IMR-90 (cell line): ENCODE results near the gene ABHD17C. TPM values are rescaled to one million over a fixed set of nuclear protein-coding genes. Genes with fewer than 3 reads are reported as not detected.
A peak's percentile ranks its signal among the peaks of the same experiment; 100 is the strongest.

Source experiments
- ATAC-seq: fragments of 200-7000 bp; cut with Tn5 transposase; 2 replicates; pipeline ENCODE4 v1.9.1; 2020; ENCODE audit warnings: low read depth, mild to moderate bottlenecking, moderate library complexity
- BruUV-seq: library from RNA; stranded (reverse); fragments of 400-500 nt; replicated peaks from 2 replicates; lab custom pipeline; 2021; lab: Mats Ljungman, UMichigan
- CTCF ChIA-PET: fragments of 300-600 bp; formaldehyde crosslinking; extraction: SDS; loops from one replicate; lab custom pipeline; 2021; ENCODE audit warnings: antibody characterized with exemption; lab: Yijun Ruan, JAX
- POLR2A ChIA-PET: fragments of 300-600 bp; sonication (Branson Sonifier 250); formaldehyde crosslinking; loops from one replicate; lab custom pipeline; 2022; ENCODE audit warnings: antibody characterized with exemption; ENCODE audit not compliant: unreplicated experiment; lab: Charles Lee
- DNase-seq: peaks from one replicate; pipeline ENCODE4 v3.0.0; 2013
- H2AFZ ChIP-seq: replicated peaks from 2 replicates; pipeline ENCODE3; 2013; ENCODE audit warnings: low read length, mild to moderate bottlenecking; ENCODE audit not compliant: poor library complexity
- H2AK5ac ChIP-seq: 2 replicates; pipeline ENCODE4 v1.6.1; 2013; ENCODE audit warnings: low read depth, low read length, inconsistent platforms
- H2AK9ac ChIP-seq: replicated peaks from 2 replicates; pipeline ENCODE3; 2013; ENCODE audit warnings: mild to moderate bottlenecking, low read depth, low read length, moderate library complexity; ENCODE audit not compliant: poor library complexity
- H2BK120ac ChIP-seq: 2 replicates; pipeline ENCODE4 v1.6.1; 2013; ENCODE audit warnings: low read depth, low read length, inconsistent platforms
- H2BK15ac ChIP-seq: 3 replicates; pipeline ENCODE4 v1.6.1; 2013; ENCODE audit warnings: low read depth, low read length, inconsistent platforms
- H2BK20ac ChIP-seq: 2 replicates; pipeline ENCODE4 v1.6.1; 2013; ENCODE audit warnings: low read depth, mild to moderate bottlenecking, inconsistent platforms, low read length, moderate library complexity
- H2BK5ac ChIP-seq: 2 replicates; pipeline ENCODE4 v1.6.1; 2013; ENCODE audit warnings: mild to moderate bottlenecking, low read depth, low read length, inconsistent platforms; ENCODE audit not compliant: poor library complexity, severe bottlenecking
- H3K14ac ChIP-seq: replicated peaks from 2 replicates; pipeline ENCODE4 v1.6.1; 2013; ENCODE audit warnings: low read depth, low read length, inconsistent platforms
- H3K18ac ChIP-seq: 2 replicates; pipeline ENCODE4 v1.6.1; 2013; ENCODE audit warnings: low read depth, low read length, control low read depth
- H3K23ac ChIP-seq: 2 replicates; pipeline ENCODE4 v1.6.1; 2013; ENCODE audit warnings: low read depth, low read length, inconsistent platforms
- H3K27ac ChIP-seq: 2 replicates; pipeline ENCODE4 v1.5.1; 2013; ENCODE audit warnings: mild to moderate bottlenecking, control low read depth, low read length; ENCODE audit not compliant: insufficient read depth
- H3K27me3 ChIP-seq: 2 replicates; pipeline ENCODE4 v1.6.1; 2013; ENCODE audit warnings: low read length; ENCODE audit not compliant: control insufficient read depth, insufficient read depth
- H3K36me3 ChIP-seq: 2 replicates; pipeline ENCODE4 v1.6.1; 2013; ENCODE audit warnings: low read length, mixed read lengths; ENCODE audit not compliant: control insufficient read depth, insufficient read depth
- H3K4ac ChIP-seq: 2 replicates; pipeline ENCODE4 v1.6.1; 2013; ENCODE audit warnings: low read depth, low read length, inconsistent platforms
- H3K4me1 ChIP-seq: 2 replicates; pipeline ENCODE4 v1.6.1; 2013; ENCODE audit warnings: low read length, mixed read lengths; ENCODE audit not compliant: control insufficient read depth, insufficient read depth
- H3K4me2 ChIP-seq: 2 replicates; pipeline ENCODE4 v1.6.1; 2013; ENCODE audit warnings: low read depth, mild to moderate bottlenecking, control low read depth, low read length, moderate library complexity
- H3K4me3 ChIP-seq: 2 replicates; pipeline ENCODE4 v1.5.1; 2013; ENCODE audit warnings: low read depth, mild to moderate bottlenecking, control low read depth, low read length, moderate library complexity; ENCODE audit not compliant: insufficient read depth
- H3K56ac ChIP-seq: 2 replicates; pipeline ENCODE4 v1.6.1; 2013; ENCODE audit warnings: low read length, inconsistent platforms; ENCODE audit not compliant: insufficient read depth; ENCODE audit errors: extremely low read depth
- H3K79me1 ChIP-seq, 2 experiments: 2 replicates each; pipeline ENCODE4 v1.6.1; 2013; ENCODE audit warnings: low read length in 2 of 2, inconsistent platforms in 1 of 2, low read depth in 1 of 2
- H3K9ac ChIP-seq: 2 replicates; pipeline ENCODE4 v1.6.1; 2013; ENCODE audit warnings: low read depth, low read length, control low read depth
- H3K9me1 ChIP-seq: 2 replicates; pipeline ENCODE4 v1.6.1; 2013; ENCODE audit warnings: low read length, inconsistent platforms; ENCODE audit not compliant: insufficient read depth
- H3K9me3 ChIP-seq: 2 replicates; pipeline ENCODE4 v1.6.1; 2013; ENCODE audit warnings: low read length; ENCODE audit not compliant: control insufficient read depth, insufficient read depth
- H4K20me1 ChIP-seq: 2 replicates; pipeline ENCODE4 v1.6.1; 2013; ENCODE audit warnings: low read length, inconsistent platforms; ENCODE audit not compliant: insufficient read depth
- H4K5ac ChIP-seq: 2 replicates; pipeline ENCODE4 v1.6.1; 2013; ENCODE audit warnings: mild to moderate bottlenecking, low read depth, low read length, control low read depth
- H4K8ac ChIP-seq, 2 experiments: 2 replicates each; pipeline ENCODE4 v1.6.1; 2013; ENCODE audit warnings: low read depth in 2 of 2, low read length in 2 of 2, control low read depth in 1 of 2, inconsistent platforms in 1 of 2
- H4K91ac ChIP-seq: 2 replicates; pipeline ENCODE4 v1.6.1; 2013; ENCODE audit warnings: low read depth, low read length, inconsistent platforms; ENCODE audit not compliant: insufficient read depth
- MAFK ChIP-seq: IDR thresholded peaks from 2 replicates; pipeline ENCODE4 v1.6.1; 2012; ENCODE audit warnings: low read depth, low read length, improper control_type of control experiment
- SMC3 ChIP-seq: fragments of 150-350 bp; IDR thresholded peaks from 2 replicates; pipeline ENCODE4 v1.6.1; 2016; ENCODE audit warnings: low read depth, mild to moderate bottlenecking, antibody characterized with exemption, low read length, moderate library complexity
- dilution Hi-C: fragments of 300-500 bp; cut with HindIII; formaldehyde crosslinking; loops from one replicate; pipeline ENCODE4 v1.14.3; 2018; ENCODE audit warnings: low sequenced_read_pairs; ENCODE audit not compliant: unreplicated experiment
- in situ Hi-C: fragments of 300-500 bp; cut with MboI; formaldehyde crosslinking; loops from 3 replicates; pipeline ENCODE4 v1.14.3; 2019; ENCODE audit warnings: low sequenced_read_pairs, inconsistent platforms, mixed read lengths
- intact Hi-C: fragments of 100-400 bp; cut with micrococcal nuclease; formaldehyde crosslinking; loops from 2 replicates; pipeline ENCODE4 v1.10.0; 2022
- polyA plus RNA-seq, 3 experiments: library from polyadenylated mRNA; depleted of rRNA; stranded (reverse); fragments of >200 nt; gene quantifications; 2 replicates each; pipeline ENCODE4 v1.2.3, GENCODE V29; 2012; ENCODE audit warnings: low replicate concordance in 1 of 3
- total RNA-seq: library from RNA; depleted of rRNA; stranded (reverse); fragments of >200 nt; gene quantifications from 2 replicates; pipeline ENCODE4 v1.2.3, GENCODE V29; 2012

Gene ABHD17C
- total and polyA plus RNA-seq, 2 of the 4 experiments (the other 2 are of a cell fraction) = 5.4 to 10.3 TPM

DNA sequence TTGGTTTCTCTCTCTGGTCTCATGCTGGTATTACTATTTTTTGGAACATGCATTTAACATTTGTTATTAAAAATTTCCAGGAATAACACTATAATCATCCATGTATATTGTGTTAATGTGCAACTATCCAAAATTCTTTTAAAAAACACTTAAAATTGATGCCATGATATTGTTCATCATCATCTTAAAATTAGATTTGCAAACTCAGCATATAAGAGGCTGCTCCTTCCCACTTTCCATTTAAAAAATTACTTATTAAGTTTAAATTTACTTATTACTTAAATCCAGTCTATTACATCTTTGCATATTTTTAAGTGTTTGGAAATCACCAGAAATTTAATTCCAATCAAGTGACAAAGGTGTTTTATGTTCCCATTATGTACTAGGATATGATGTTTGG is 5.8 kb upstream of the ABHD17C start:
- Histone ChIP-seq H3K79me1 (peaks cover 6 to 8% of the 10 kb centered on the region in 2 experiments), H3K9me3 (no peaks in the 10 kb centered on the region), H3K4me2 (no peak overlapping the region), H3K9me1 (no peaks in the 10 kb centered on the region), H3K4me3 (no peak overlapping the region), H3K4ac (no peak overlapping the region), H2BK5ac (no peak overlapping the region), H2AK5ac (no peak overlapping the region), H3K18ac (no peak overlapping the region), H3K27ac (no peak overlapping the region), H3K4me1 (peaks cover 3% of the 10 kb centered on the region; the same call in 1 of the 2 replicates), H3K14ac (no peak overlapping the region), H2BK15ac (no peak overlapping the region), H2BK120ac (no peak overlapping the region), H2BK20ac (no peak overlapping the region), H2AFZ (no peak overlapping the region), H4K5ac (no peak overlapping the region), H2AK9ac (no peak overlapping the region), H4K8ac (no peak overlapping the region), H3K23ac (no peak overlapping the region), H3K56ac (no peak overlapping the region), H3K36me3 (no peaks in the 10 kb centered on the region), H3K9ac (no peak overlapping the region), H3K27me3 (no peaks in the 10 kb centered on the region; the same call in 1 of the 2 replicates), H4K91ac (no peak overlapping the region), H4K20me1 (no peaks in the 10 kb centered on the region)
- BruUV-seq = no TSS peak
- ATAC-seq (no peak), DNase-seq (no peak)
- TF ChIP-seq MAFK (peak; percentile 96), SMC3 (no peak)
- intact Hi-C loops = no loop called here
- dilution Hi-C loops = no loop called here
- CTCF ChIA-PET = no interaction called here
- in situ Hi-C loops = loop anchor here (5.0 kb wide), 1 partner anchor 52 kb away; no protein-coding TSS in a partner anchor
- POLR2A ChIA-PET = no interaction called here
